ENCODE measurements around the gene ELMO1. TPM values are rescaled to one million over a fixed set of nuclear protein-coding genes. Genes with fewer than 3 reads are reported as not detected.

Gene ELMO1
- polyA plus RNA-seq, 1 experiment = not detected

DNA sequence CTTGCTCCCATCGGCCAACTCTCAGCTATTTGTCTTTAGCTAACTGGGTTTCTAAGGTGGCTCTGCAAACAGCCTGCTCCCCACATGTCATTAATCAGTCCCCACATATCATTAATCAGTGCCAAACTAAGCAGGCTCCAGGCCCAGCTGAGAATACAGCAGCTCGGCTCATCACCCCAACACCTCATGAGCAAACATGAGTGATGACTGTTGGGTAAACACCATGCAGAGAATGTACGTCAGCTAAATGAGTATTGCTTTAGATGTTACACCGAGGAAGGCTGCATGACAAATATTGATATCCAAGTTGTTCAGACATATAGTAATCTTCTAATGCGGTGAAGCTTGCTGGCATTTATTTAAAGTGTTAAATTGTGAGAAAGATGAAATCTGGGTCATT lies 536.9 kb downstream of the ELMO1 start:
- H3K27ac ChIP-seq (ENCODE audit: low read depth, low read length) = no peak overlapping the region
- H3K9me3 ChIP-seq (ENCODE audit: control insufficient read depth, insufficient read depth, low read length) = no peaks in the 10 kb centered on the region
- no peak overlapping the region for H3K4me3 ChIP-seq (ENCODE audit: low read depth, low read length)
- DNase-seq (ENCODE audit: low read depth, low spot score) = no peak
- TF ChIP-seq, protein P1, sequence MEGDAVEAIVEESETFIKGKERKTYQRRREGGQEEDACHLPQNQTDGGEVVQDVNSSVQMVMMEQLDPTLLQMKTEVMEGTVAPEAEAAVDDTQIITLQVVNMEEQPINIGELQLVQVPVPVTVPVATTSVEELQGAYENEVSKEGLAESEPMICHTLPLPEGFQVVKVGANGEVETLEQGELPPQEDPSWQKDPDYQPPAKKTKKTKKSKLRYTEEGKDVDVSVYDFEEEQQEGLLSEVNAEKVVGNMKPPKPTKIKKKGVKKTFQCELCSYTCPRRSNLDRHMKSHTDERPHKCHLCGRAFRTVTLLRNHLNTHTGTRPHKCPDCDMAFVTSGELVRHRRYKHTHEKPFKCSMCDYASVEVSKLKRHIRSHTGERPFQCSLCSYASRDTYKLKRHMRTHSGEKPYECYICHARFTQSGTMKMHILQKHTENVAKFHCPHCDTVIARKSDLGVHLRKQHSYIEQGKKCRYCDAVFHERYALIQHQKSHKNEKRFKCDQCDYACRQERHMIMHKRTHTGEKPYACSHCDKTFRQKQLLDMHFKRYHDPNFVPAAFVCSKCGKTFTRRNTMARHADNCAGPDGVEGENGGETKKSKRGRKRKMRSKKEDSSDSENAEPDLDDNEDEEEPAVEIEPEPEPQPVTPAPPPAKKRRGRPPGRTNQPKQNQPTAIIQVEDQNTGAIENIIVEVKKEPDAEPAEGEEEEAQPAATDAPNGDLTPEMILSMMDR (IDR thresholded peaks at IDR 0.05; ENCODE audit: low read depth, low read length) = no peak
- ChIA-PET CTCF (interaction anchor here (0.8 kb wide), 1 partner anchor 17 kb away, joined by 3 read pairs; no protein-coding TSS in a partner anchor), POLR2A (no interaction called here)
- H3K27me3 ChIP-seq (ENCODE audit: control insufficient read depth, insufficient read depth, low read length) = no peaks in the 10 kb centered on the region

DNA sequence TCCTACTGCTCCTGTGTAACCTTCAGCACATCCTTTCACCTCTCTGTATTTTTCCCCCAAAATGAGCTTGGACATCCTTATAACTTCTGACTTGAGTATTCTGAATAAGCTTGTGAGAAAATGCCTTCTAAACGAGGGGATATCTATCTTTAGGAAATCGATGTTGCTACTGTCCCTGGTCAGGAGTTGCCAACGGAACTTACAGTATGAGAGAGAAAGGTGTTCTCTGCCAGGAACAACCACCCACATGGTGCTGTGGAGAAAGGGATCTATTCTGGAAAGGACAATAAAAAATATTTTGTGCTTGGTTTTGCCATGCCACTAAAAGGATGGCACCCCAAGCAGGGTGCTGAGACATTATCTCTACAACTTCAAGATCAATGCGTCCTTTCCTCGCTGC lies 537.8 kb downstream of the ELMO1 start:
- CTCF ChIA-PET = interaction anchor here (0.8 kb wide), 1 partner anchor 16 kb away, joined by 3 read pairs; no protein-coding TSS in a partner anchor
- Histone ChIP-seq H3K27me3 (ENCODE audit: control insufficient read depth, insufficient read depth, low read length) (no peaks in the 10 kb centered on the region), H3K9me3 (ENCODE audit: control insufficient read depth, insufficient read depth, low read length) (no peaks in the 10 kb centered on the region), H3K27ac (ENCODE audit: low read depth, low read length) (no peak overlapping the region), H3K4me3 (ENCODE audit: low read depth, low read length) (no peak overlapping the region)
- POLR2A ChIA-PET = no interaction called here
- TF ChIP-seq, protein P1 (IDR thresholded peaks at IDR 0.05; ENCODE audit: low read depth, low read length) = no peak
- no peak for DNase-seq (ENCODE audit: low read depth, low spot score)

DNA sequence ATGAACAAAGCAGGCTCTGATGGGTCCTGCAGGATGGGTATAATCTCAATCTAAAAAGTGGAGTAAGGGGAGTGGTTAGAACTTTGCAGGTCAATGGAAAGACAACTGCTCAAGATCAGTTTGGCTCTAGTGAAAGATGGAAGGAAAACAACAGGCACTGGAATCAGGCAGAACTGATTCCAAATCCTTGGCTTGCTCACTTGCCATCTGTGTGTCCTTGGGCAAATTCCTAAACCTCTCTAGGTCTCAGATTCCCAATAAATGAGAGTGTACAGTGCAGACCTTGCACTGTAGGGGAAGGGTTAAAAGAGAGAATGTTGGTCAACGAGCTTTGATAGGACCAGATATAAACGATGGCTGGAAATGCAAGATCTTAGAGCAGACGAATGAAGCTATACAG lies 538.3 kb downstream of the ELMO1 start:
- TF ChIP-seq, protein P1 (IDR thresholded peaks at IDR 0.05; ENCODE audit: low read depth, low read length) = no peak
- no peak overlapping the region for H3K4me3 ChIP-seq (ENCODE audit: low read depth, low read length)
- H3K27ac ChIP-seq (ENCODE audit: low read depth, low read length) = no peak overlapping the region
- no peaks in the 10 kb centered on the region for H3K9me3 ChIP-seq (ENCODE audit: control insufficient read depth, insufficient read depth, low read length)
- ChIA-PET POLR2A (no interaction called here), CTCF (no interaction called here)
- no peaks in the 10 kb centered on the region for H3K27me3 ChIP-seq (ENCODE audit: control insufficient read depth, insufficient read depth, low read length)
- DNase-seq (ENCODE audit: low read depth, low spot score) = no peak

DNA sequence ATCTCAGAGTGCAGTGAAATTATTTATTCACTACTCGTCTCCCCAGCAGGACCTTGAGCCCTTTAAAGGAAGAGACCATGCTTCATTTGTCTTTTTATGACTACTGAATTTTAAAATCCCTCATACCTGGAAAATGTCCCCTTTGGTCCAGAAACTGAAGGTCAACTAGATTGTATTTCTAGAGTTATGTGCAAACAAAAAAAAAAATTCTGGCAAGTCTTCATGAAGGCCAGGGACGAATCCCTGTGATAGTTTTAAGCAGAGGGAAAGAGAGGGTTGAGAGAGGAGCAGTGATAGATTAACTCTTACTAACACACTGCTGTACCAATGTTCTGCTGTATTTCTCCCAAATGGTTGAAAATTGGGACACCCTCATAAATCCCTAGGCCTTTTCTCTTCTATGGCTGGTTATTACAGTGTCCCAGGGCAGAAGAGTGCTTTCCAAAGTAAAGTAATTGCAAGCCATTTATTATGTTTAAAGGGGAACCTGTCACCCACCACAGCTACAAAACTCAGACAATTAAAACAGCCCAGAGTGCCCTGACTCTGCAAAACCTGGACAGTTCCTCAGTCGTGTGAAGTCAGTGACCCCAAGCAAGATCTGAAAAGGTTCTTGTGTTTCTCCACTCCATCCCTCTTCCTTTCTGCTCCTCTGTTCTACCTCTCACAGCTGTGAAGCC lies 541.6 kb downstream of the ELMO1 start:
- ChIA-PET POLR2A (no interaction called here), CTCF (no interaction called here)
- TF ChIP-seq, protein P1 (IDR thresholded peaks at IDR 0.05; ENCODE audit: low read depth, low read length) = no peak
- Histone ChIP-seq H3K4me3 (ENCODE audit: low read depth, low read length) (no peak overlapping the region), H3K27me3 (ENCODE audit: control insufficient read depth, insufficient read depth, low read length) (no peaks in the 10 kb centered on the region), H3K9me3 (ENCODE audit: control insufficient read depth, insufficient read depth, low read length) (no peaks in the 10 kb centered on the region; the same call in 1 of the 2 replicates), H3K27ac (ENCODE audit: low read depth, low read length) (no peak overlapping the region)
- no peak for DNase-seq (ENCODE audit: low read depth, low spot score)

DNA sequence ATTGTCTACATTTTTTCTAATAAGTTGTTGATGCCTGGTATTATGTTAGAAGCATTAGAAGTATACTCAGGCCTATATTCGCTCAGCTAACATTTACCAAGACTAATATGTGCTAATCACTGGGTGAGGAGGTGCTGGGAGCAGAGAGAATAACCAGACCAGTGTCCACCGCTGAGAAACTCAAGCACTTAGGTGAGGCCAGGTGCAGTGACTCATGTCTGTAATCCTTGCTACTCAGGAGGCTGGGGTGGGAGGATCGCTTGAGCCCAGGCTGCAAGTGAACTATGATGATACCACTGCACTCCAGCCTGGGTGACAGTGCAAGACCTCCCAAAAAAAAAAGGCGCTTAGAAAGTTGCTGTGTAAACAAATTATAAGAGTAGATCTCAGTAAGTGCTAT lies 542.2 kb downstream of the ELMO1 start:
- Histone ChIP-seq H3K9me3 (ENCODE audit: control insufficient read depth, insufficient read depth, low read length) (no peaks in the 10 kb centered on the region; the same call in 1 of the 2 replicates), H3K4me3 (ENCODE audit: low read depth, low read length) (no peak overlapping the region), H3K27me3 (ENCODE audit: control insufficient read depth, insufficient read depth, low read length) (no peaks in the 10 kb centered on the region), H3K27ac (ENCODE audit: low read depth, low read length) (no peak overlapping the region)
- TF ChIP-seq, protein P1 (IDR thresholded peaks at IDR 0.05; ENCODE audit: low read depth, low read length) = no peak
- DNase-seq (ENCODE audit: low read depth, low spot score) = no peak
- POLR2A ChIA-PET = no interaction called here
- CTCF ChIA-PET = no interaction called here
